ENCODE data around the gene HJURP.

The HJURP gene

GRCh38 chr2:233818639-233819621 is 35.4 kb downstream of the HJURP start:
- Histone ChIP-seq H2AFZ (ENCODE audit: insufficient read depth, low read length, poor library complexity) (no peak overlapping the region), H3K4me2 (ENCODE audit: low read length) (no peak overlapping the region), H4K12ac (ENCODE audit: low read depth, low read length) (no peak overlapping the region), H3K36me3 (ENCODE audit: control insufficient read depth in 1 of 2, insufficient read depth in 2 of 2, low read length in 2 of 2) (no peaks in the 10 kb centered on the region), H3K4me3 (ENCODE audit: low read depth, low read length) (no peak overlapping the region), H3K18ac (ENCODE audit: low read length) (no peak overlapping the region), H3K23ac (ENCODE audit: low read length) (no peak overlapping the region), H3K9ac (ENCODE audit: low read length) (no peak overlapping the region), H2AK5ac (ENCODE audit: low read length) (no peak overlapping the region), H3K79me1 (ENCODE audit: low read length) (no peaks in the 10 kb centered on the region), H3K27me3 (ENCODE audit: insufficient read depth, low read length) (no peaks in the 10 kb centered on the region), H3K14ac (ENCODE audit: low read length) (no peak overlapping the region), H3K4me1 (ENCODE audit: control insufficient read depth in 1 of 2, insufficient read depth in 2 of 2, low read length in 2 of 2) (no peaks in the 10 kb centered on the region), H2BK120ac (ENCODE audit: insufficient read depth, low read length, poor library complexity) (no peak overlapping the region), H3K79me2 (ENCODE audit: control insufficient read depth, insufficient read depth, low read length, poor library complexity) (no peaks in the 10 kb centered on the region), H3K9me3 (ENCODE audit: insufficient read depth, low read depth, low read length) (peaks cover 5% of the 10 kb centered on the region), H4K8ac (ENCODE audit: low read depth, low read length) (no peak overlapping the region), H2BK5ac (ENCODE audit: low read depth, low read length, poor library complexity) (no peak overlapping the region), H3K4ac (ENCODE audit: low read depth, low read length) (no peak overlapping the region), H3K27ac (ENCODE audit: low read depth, low read length) (no peak overlapping the region), H4K91ac (ENCODE audit: low read depth, low read length) (no peak overlapping the region), H2BK12ac (ENCODE audit: low read length) (no peak overlapping the region)
- no peak for DNase-seq
- WGBS (ENCODE audit: extremely low coverage, insufficient coverage, insufficient read length), result no CpG with 5 or more reads among the region's 17 CpGs

DNA sequence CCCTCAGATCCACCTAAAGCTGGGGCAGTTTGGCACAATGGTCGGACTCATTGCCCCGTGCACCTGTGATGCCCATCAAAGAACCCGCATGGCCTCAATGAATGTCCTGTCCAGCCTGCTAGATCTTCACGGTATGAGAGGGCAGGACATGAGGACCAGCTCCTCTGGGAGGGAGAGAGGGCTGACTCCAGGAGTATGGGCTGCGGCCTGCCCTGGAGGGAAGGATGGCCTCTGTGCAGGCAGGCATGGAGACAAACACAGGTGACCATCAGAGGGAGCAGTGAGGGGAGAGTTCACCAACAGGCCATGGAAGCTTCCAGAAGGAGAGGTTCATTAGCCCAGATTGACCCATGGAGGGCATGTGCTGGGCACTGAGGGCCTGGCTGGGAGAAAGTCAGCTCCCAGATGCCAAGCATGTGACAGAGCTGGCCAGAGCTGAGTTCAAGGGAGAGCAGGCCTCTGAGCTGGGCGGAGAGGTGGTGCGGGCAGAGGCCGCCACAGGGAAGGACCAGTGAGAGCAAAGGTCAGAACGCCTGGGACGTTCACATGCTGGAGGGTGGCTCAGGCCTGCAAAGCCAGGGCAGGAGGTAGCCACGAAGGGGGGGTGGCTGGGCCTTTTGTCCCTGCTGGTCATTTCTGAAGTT is 36.2 kb downstream of the HJURP start:
- no peak for DNase-seq
- no peaks in the 10 kb centered on the region for H3K27me3 ChIP-seq (ENCODE audit: insufficient read depth, low read length)
- WGBS (ENCODE audit: extremely low coverage, insufficient coverage, insufficient read length), result no CpG with 5 or more reads among the region's 11 CpGs

GRCh38 chr2:233817361-233817911 is 36.9 kb downstream of the HJURP start:
- Histone ChIP-seq H3K9me3 (ENCODE audit: insufficient read depth, low read depth, low read length) (peaks cover 5% of the 10 kb centered on the region), H2AFZ (ENCODE audit: insufficient read depth, low read length, poor library complexity) (no peak overlapping the region), H4K91ac (ENCODE audit: low read depth, low read length) (no peak overlapping the region), H3K27me3 (ENCODE audit: insufficient read depth, low read length) (no peaks in the 10 kb centered on the region), H3K79me1 (ENCODE audit: low read length) (no peaks in the 10 kb centered on the region), H3K18ac (ENCODE audit: low read length) (no peak overlapping the region), H3K9ac (ENCODE audit: low read length) (no peak overlapping the region), H2AK5ac (ENCODE audit: low read length) (no peak overlapping the region), H3K23ac (ENCODE audit: low read length) (no peak overlapping the region), H2BK120ac (ENCODE audit: insufficient read depth, low read length, poor library complexity) (no peak overlapping the region), H3K14ac (ENCODE audit: low read length) (no peak overlapping the region), H3K4me2 (ENCODE audit: low read length) (no peak overlapping the region), H3K4me3 (ENCODE audit: low read depth, low read length) (no peak overlapping the region), H3K4ac (ENCODE audit: low read depth, low read length) (no peak overlapping the region), H3K36me3 (ENCODE audit: control insufficient read depth in 1 of 2, insufficient read depth in 2 of 2, low read length in 2 of 2) (no peaks in the 10 kb centered on the region), H3K79me2 (ENCODE audit: control insufficient read depth, insufficient read depth, low read length, poor library complexity) (no peaks in the 10 kb centered on the region), H3K27ac (ENCODE audit: low read depth, low read length) (no peak overlapping the region), H2BK12ac (ENCODE audit: low read length) (no peak overlapping the region), H2BK5ac (ENCODE audit: low read depth, low read length, poor library complexity) (no peak overlapping the region), H4K8ac (ENCODE audit: low read depth, low read length) (no peak overlapping the region), H3K4me1 (ENCODE audit: control insufficient read depth in 1 of 2, insufficient read depth in 2 of 2, low read length in 2 of 2) (no peaks in the 10 kb centered on the region), H4K12ac (ENCODE audit: low read depth, low read length) (no peak overlapping the region)
- no peak for DNase-seq
- no CpG with 5 or more reads among the region's 3 CpGs for WGBS (ENCODE audit: extremely low coverage, insufficient coverage, insufficient read length)

More for the DNA sequence above, 36.2 kb downstream of the HJURP start:
- H4K12ac ChIP-seq (ENCODE audit: low read depth, low read length), result no peak overlapping the region
- H3K4ac ChIP-seq (ENCODE audit: low read depth, low read length), result no peak overlapping the region
- peaks cover 5% of the 10 kb centered on the region for H3K9me3 ChIP-seq (ENCODE audit: insufficient read depth, low read depth, low read length)
- H3K4me1 ChIP-seq (ENCODE audit: control insufficient read depth in 1 of 2, insufficient read depth in 2 of 2, low read length in 2 of 2), result no peaks in the 10 kb centered on the region
- no peak overlapping the region for H2BK12ac ChIP-seq (ENCODE audit: low read length)
- H3K23ac ChIP-seq (ENCODE audit: low read length), result no peak overlapping the region
- no peak overlapping the region for H3K9ac ChIP-seq (ENCODE audit: low read length)
- no peak overlapping the region for H2AK5ac ChIP-seq (ENCODE audit: low read length)
- no peak overlapping the region for H2BK120ac ChIP-seq (ENCODE audit: insufficient read depth, low read length, poor library complexity)
- no peak overlapping the region for H2BK5ac ChIP-seq (ENCODE audit: low read depth, low read length, poor library complexity)
- H3K79me1 ChIP-seq (ENCODE audit: low read length), result no peaks in the 10 kb centered on the region
- H3K4me2 ChIP-seq (ENCODE audit: low read length), result no peak overlapping the region
- no peak overlapping the region for H4K91ac ChIP-seq (ENCODE audit: low read depth, low read length)
- no peak overlapping the region for H3K18ac ChIP-seq (ENCODE audit: low read length)
- no peaks in the 10 kb centered on the region for H3K36me3 ChIP-seq (ENCODE audit: control insufficient read depth in 1 of 2, insufficient read depth in 2 of 2, low read length in 2 of 2)
- no peak overlapping the region for H3K4me3 ChIP-seq (ENCODE audit: low read depth, low read length)
- no peak overlapping the region for H4K8ac ChIP-seq (ENCODE audit: low read depth, low read length)
- H3K27ac ChIP-seq (ENCODE audit: low read depth, low read length), result no peak overlapping the region
- H2AFZ ChIP-seq (ENCODE audit: insufficient read depth, low read length, poor library complexity), result no peak overlapping the region
- H3K14ac ChIP-seq (ENCODE audit: low read length), result no peak overlapping the region
- H3K79me2 ChIP-seq (ENCODE audit: control insufficient read depth, insufficient read depth, low read length, poor library complexity), result no peaks in the 10 kb centered on the region

DNA sequence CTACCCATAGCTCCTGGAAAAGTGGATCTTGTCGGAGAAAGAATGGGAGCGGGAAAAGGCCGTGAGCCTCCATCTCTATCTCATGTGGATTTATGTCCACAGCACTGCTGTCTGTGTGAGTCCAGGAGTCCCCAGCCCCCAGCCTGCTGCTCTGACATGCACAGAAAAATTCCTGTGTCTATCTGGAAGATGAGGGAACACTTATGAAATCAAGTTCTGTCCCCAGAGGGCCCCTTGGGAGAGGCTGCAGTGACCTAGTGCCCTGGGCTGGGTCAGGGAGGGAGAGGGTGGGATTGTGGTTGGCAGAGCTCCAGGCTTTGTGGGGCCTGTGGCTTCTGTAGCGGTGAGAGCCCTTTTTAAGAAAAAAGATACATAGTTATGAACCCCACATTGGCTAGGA is 37.6 kb downstream of the HJURP start:
- no peaks in the 10 kb centered on the region for H3K79me1 ChIP-seq (ENCODE audit: low read length)
- H2BK120ac ChIP-seq (ENCODE audit: insufficient read depth, low read length, poor library complexity), result no peak overlapping the region
- no peak overlapping the region for H3K4me3 ChIP-seq (ENCODE audit: low read depth, low read length)
- no peaks in the 10 kb centered on the region for H3K79me2 ChIP-seq (ENCODE audit: control insufficient read depth, insufficient read depth, low read length, poor library complexity)
- DNase-seq, result no peak
- no peak overlapping the region for H4K8ac ChIP-seq (ENCODE audit: low read depth, low read length)
- no peak overlapping the region for H3K23ac ChIP-seq (ENCODE audit: low read length)
- H2AFZ ChIP-seq (ENCODE audit: insufficient read depth, low read length, poor library complexity), result no peak overlapping the region
- H3K9me3 ChIP-seq (ENCODE audit: insufficient read depth, low read depth, low read length), result peaks cover 6% of the 10 kb centered on the region
- no peak overlapping the region for H3K4me2 ChIP-seq (ENCODE audit: low read length)
- H2BK5ac ChIP-seq (ENCODE audit: low read depth, low read length, poor library complexity), result no peak overlapping the region
- no peaks in the 10 kb centered on the region for H3K36me3 ChIP-seq (ENCODE audit: control insufficient read depth in 1 of 2, insufficient read depth in 2 of 2, low read length in 2 of 2)
- no peak overlapping the region for H3K27ac ChIP-seq (ENCODE audit: low read depth, low read length)
- H3K14ac ChIP-seq (ENCODE audit: low read length), result no peak overlapping the region
- no peaks in the 10 kb centered on the region for H3K27me3 ChIP-seq (ENCODE audit: insufficient read depth, low read length)
- no peak overlapping the region for H3K9ac ChIP-seq (ENCODE audit: low read length)
- H4K12ac ChIP-seq (ENCODE audit: low read depth, low read length), result no peak overlapping the region
- H4K91ac ChIP-seq (ENCODE audit: low read depth, low read length), result no peak overlapping the region
- H2AK5ac ChIP-seq (ENCODE audit: low read length), result no peak overlapping the region
- no CpG with 5 or more reads among the region's 4 CpGs for WGBS (ENCODE audit: extremely low coverage, insufficient coverage, insufficient read length)
- H3K4me1 ChIP-seq (ENCODE audit: control insufficient read depth in 1 of 2, insufficient read depth in 2 of 2, low read length in 2 of 2), result no peaks in the 10 kb centered on the region
- no peak overlapping the region for H2BK12ac ChIP-seq (ENCODE audit: low read length)
- no peak overlapping the region for H3K18ac ChIP-seq (ENCODE audit: low read length)
- H3K4ac ChIP-seq (ENCODE audit: low read depth, low read length), result no peak overlapping the region
